Skeletal muscle tissue (tissue), 4 donors: ENCODE results near the gene CHST15. TPM values are rescaled to one million over a fixed set of nuclear protein-coding genes. Genes with fewer than 3 reads are reported as not detected.

Experiments
- H3K27ac ChIP-seq: one replicate; pipeline ENCODE4 v1.7.0; 2013; ENCODE audit warnings: mild to moderate bottlenecking, low read depth, low read length, inconsistent platforms
- H3K27me3 ChIP-seq, 3 donors: one replicate each; pipeline ENCODE4 v1.7.0; 2013; ENCODE audit warnings: low read length in 3 of 3; ENCODE audit not compliant: control insufficient read depth in 3 of 3, insufficient read depth in 3 of 3
- H3K36me3 ChIP-seq, 3 donors: one replicate each; pipeline ENCODE4 v1.7.0; 2013; ENCODE audit warnings: low read length in 3 of 3; ENCODE audit not compliant: control insufficient read depth in 3 of 3, insufficient read depth in 3 of 3
- H3K4me1 ChIP-seq, 3 donors: one replicate each; pipeline ENCODE4 v1.7.0; 2013; ENCODE audit warnings: low read length in 3 of 3, mild to moderate bottlenecking in 3 of 3; ENCODE audit not compliant: control insufficient read depth in 3 of 3, insufficient read depth in 3 of 3
- H3K4me3 ChIP-seq, 3 donors: one replicate each; pipeline ENCODE4 v1.7.0; 2013; ENCODE audit warnings: low read length in 3 of 3
- H3K9ac ChIP-seq, 3 donors: one replicate each; pipeline ENCODE4 v1.7.0; 2013; ENCODE audit warnings: low read length in 3 of 3, mild to moderate bottlenecking in 3 of 3, moderate library complexity in 2 of 3, low read depth in 1 of 3
- H3K9me3 ChIP-seq, 3 donors: one replicate each; pipeline ENCODE4 v1.7.0; 2013; ENCODE audit warnings: low read length in 3 of 3; ENCODE audit not compliant: control insufficient read depth in 3 of 3
- total RNA-seq: library from RNA; depleted of rRNA; stranded (reverse); fragments of >200 nt; gene quantifications from one replicate; pipeline ENCODE4 v1.2.3, GENCODE V29; 2014
- donor health status: Osteomylitis.

CHST15 gene
- total RNA-seq, 1 donor from 2014 or later = 19.3 TPM

GRCh38 chr10:123972481-123973401 is 120.7 kb downstream of the CHST15 start:
- no peak overlapping the region for H3K27ac ChIP-seq

GRCh38 chr10:123970927-123971286 is 122.5 kb downstream of the CHST15 start:
- H3K4me3 ChIP-seq = no peak overlapping the region
- H3K4me1 ChIP-seq = peaks cover 3 to 9% (median 4%) of the 10 kb centered on the region in 3 donors
- no peaks in the 10 kb centered on the region for H3K36me3 ChIP-seq
- peaks cover 40 to 62% (median 57%) of the 10 kb centered on the region in 3 donors for H3K27me3 ChIP-seq
- no peak overlapping the region for H3K9ac ChIP-seq
- no peak overlapping the region for H3K27ac ChIP-seq
- H3K9me3 ChIP-seq = peaks cover 5 to 12% (median 5%) of the 10 kb centered on the region in 3 donors

More at GRCh38 chr10:123972481-123973401, 120.7 kb downstream of the CHST15 start:
- Histone ChIP-seq H3K4me1 (peaks cover 0 to 3% (median 0%) of the 10 kb centered on the region in 3 donors), H3K27me3 (peaks cover 48 to 59% (median 55%) of the 10 kb centered on the region in 3 donors), H3K4me3 (no peak overlapping the region), H3K9me3 (peaks cover 5 to 12% (median 5%) of the 10 kb centered on the region in 3 donors), H3K36me3 (no peaks in the 10 kb centered on the region), H3K9ac (no peak overlapping the region)

GRCh38 chr10:123970207-123970926 is 123.0 kb downstream of the CHST15 start:
- H3K27me3 ChIP-seq = peaks cover 40 to 62% (median 59%) of the 10 kb centered on the region in 3 donors
- H3K27ac ChIP-seq = no peak overlapping the region
- no peak overlapping the region for H3K9ac ChIP-seq
- H3K9me3 ChIP-seq = peaks cover 5 to 12% (median 5%) of the 10 kb centered on the region in 3 donors
- no peaks in the 10 kb centered on the region for H3K36me3 ChIP-seq
- no peak overlapping the region for H3K4me3 ChIP-seq
- peaks cover 3 to 9% (median 4%) of the 10 kb centered on the region in 3 donors for H3K4me1 ChIP-seq

- Histone ChIP-seq H3K9me3 (no peaks in the 10 kb centered on the region), H3K9ac (peak overlapping the region in 2 of 3 donors; percentile 45 to 50), H3K36me3 (no peaks in the 10 kb centered on the region), H3K4me3 (no peak overlapping the region), H3K27ac (no peak overlapping the region), H3K4me1 (peaks cover 3 to 9% (median 7%) of the 10 kb centered on the region in 3 donors), H3K27me3 (peaks cover 28 to 57% (median 50%) of the 10 kb centered on the region in 3 donors)
Measured at GRCh38 chr10:123967626-123968243, 125.7 kb downstream of the CHST15 start.

- Histone ChIP-seq H3K36me3 (no peaks in the 10 kb centered on the region), H3K4me3 (no peak overlapping the region), H3K27me3 (peaks cover 25 to 57% (median 47%) of the 10 kb centered on the region in 3 donors), H3K9ac (no peak overlapping the region), H3K4me1 (peaks cover 3 to 9% (median 7%) of the 10 kb centered on the region in 3 donors), H3K27ac (no peak overlapping the region), H3K9me3 (no peaks in the 10 kb centered on the region)
Measured at GRCh38 chr10:123966896-123967231, 126.5 kb downstream of the CHST15 start.

- Histone ChIP-seq H3K27me3 (peaks cover 21 to 50% (median 40%) of the 10 kb centered on the region in 3 donors), H3K4me1 (peaks cover 3 to 9% (median 7%) of the 10 kb centered on the region in 3 donors), H3K36me3 (no peaks in the 10 kb centered on the region), H3K27ac (no peak overlapping the region), H3K9ac (no peak overlapping the region), H3K4me3 (no peak overlapping the region), H3K9me3 (no peaks in the 10 kb centered on the region)
Measured at GRCh38 chr10:123965973-123966895, 127.2 kb downstream of the CHST15 start.

- Histone ChIP-seq H3K27ac (no peak overlapping the region), H3K9me3 (no peaks in the 10 kb centered on the region), H3K4me3 (no peak overlapping the region), H3K9ac (no peak overlapping the region), H3K36me3 (no peaks in the 10 kb centered on the region), H3K27me3 (peaks cover 9 to 41% (median 29%) of the 10 kb centered on the region in 3 donors), H3K4me1 (peaks cover 3 to 9% (median 7%) of the 10 kb centered on the region in 3 donors)
Measured at GRCh38 chr10:123964953-123965352, 128.4 kb downstream of the CHST15 start.

- no peaks in the 10 kb centered on the region for H3K9me3 ChIP-seq
- no peak overlapping the region for H3K9ac ChIP-seq
- no peak overlapping the region for H3K27ac ChIP-seq
- no peak overlapping the region for H3K4me3 ChIP-seq
- H3K27me3 ChIP-seq = peaks cover 0 to 29% (median 9%) of the 10 kb centered on the region in 3 donors
- H3K36me3 ChIP-seq = no peaks in the 10 kb centered on the region
- H3K4me1 ChIP-seq = peaks cover 3 to 8% (median 7%) of the 10 kb centered on the region in 3 donors
Measured at GRCh38 chr10:123962756-123963530, 130.5 kb downstream of the CHST15 start.
